HG02798 (cell line): ENCODE data around the gene COL4A6.

Experiments used
- ATAC-seq: cut with Tn5 transposase; IDR thresholded peaks from one replicate; pipeline ENCODE4 v1.9.1; 2021; ENCODE audit warnings: mild to moderate bottlenecking; ENCODE audit not compliant: unreplicated experiment, poor library complexity

COL4A6 gene

GRCh38 chrX:108285918-108286317 lies 152.3 kb downstream of the COL4A6 start:
- no peak for ATAC-seq

- ATAC-seq = no peak
These were observed 152.9 kb downstream of the COL4A6 start for GRCh38 chrX:108285356-108285755.

GRCh38 chrX:108275732-108276131 lies 162.5 kb downstream of the COL4A6 start:
- no peak for ATAC-seq

GRCh38 chrX:108271397-108271787 lies 166.8 kb downstream of the COL4A6 start:
- no peak for ATAC-seq

GRCh38 chrX:108270739-108271396 lies 167.4 kb downstream of the COL4A6 start:
- ATAC-seq = no peak

- ATAC-seq = no peak
These were observed 167.9 kb downstream of the COL4A6 start for GRCh38 chrX:108270280-108270679.

- ATAC-seq = no peak
These were observed 169.7 kb downstream of the COL4A6 start for GRCh38 chrX:108268434-108269080.

GRCh38 chrX:108267557-108267956 lies 170.7 kb downstream of the COL4A6 start:
- ATAC-seq = no peak

- ATAC-seq = no peak
These were observed 173.8 kb downstream of the COL4A6 start for GRCh38 chrX:108264376-108264775.

GRCh38 chrX:108261549-108262203 lies 176.5 kb downstream of the COL4A6 start:
- ATAC-seq = no peak

GRCh38 chrX:108257556-108257955 lies 180.7 kb downstream of the COL4A6 start:
- ATAC-seq = no peak

GRCh38 chrX:108254636-108255035 lies 183.6 kb downstream of the COL4A6 start:
- no peak for ATAC-seq

- ATAC-seq = no peak
These were observed 187.3 kb downstream of the COL4A6 start for GRCh38 chrX:108250654-108251579.

GRCh38 chrX:108246304-108246954 lies 191.8 kb downstream of the COL4A6 start:
- ATAC-seq = no peak

GRCh38 chrX:108245462-108245861 lies 192.8 kb downstream of the COL4A6 start:
- ATAC-seq = no peak

- ATAC-seq = no peak
These were observed 202.2 kb downstream of the COL4A6 start for GRCh38 chrX:108235986-108236385.

- ATAC-seq = no peak
These were observed 207.6 kb downstream of the COL4A6 start for GRCh38 chrX:108230574-108230973.

- no peak for ATAC-seq
These were observed 213.2 kb downstream of the COL4A6 start for GRCh38 chrX:108224727-108225621.

- ATAC-seq = no peak
These were observed 214.0 kb downstream of the COL4A6 start for GRCh38 chrX:108224218-108224617.
